Activated CD8-positive, alpha-beta memory T cell treated with anti-CD3 and anti-CD28 coated beads, Interleukin-2, amount 10 ng/mL, durations not matched to agents 7 days and 5 days (primary cell): ENCODE results near the gene MPV17L. TPM values are rescaled to one million over a fixed set of nuclear protein-coding genes. Genes with fewer than 3 reads are reported as not detected.
"Not testable (repeated sequence)": the region's sequence is repeated elsewhere in the genome, so short reads cannot be mapped to it uniquely, and the experiment has no call there.

Experiments used
- ATAC-seq: fragments of 150-1000 bp; cut with Tn5 transposase; one replicate; pipeline ENCODE4 v1.10.0; 2021; ENCODE audit warnings: moderate library complexity
- CTCF ChIA-PET: fragments of 350-600 bp; sonication (Branson Sonifier 250); formaldehyde crosslinking; loops from one replicate; lab custom pipeline; 2021; ENCODE audit warnings: antibody characterized with exemption; lab: Charles Lee
- DNase-seq: peaks from one replicate; pipeline ENCODE4 v3.0.0-alpha.2; 2020
- H3K27ac Mint-ChIP-seq: one replicate; pipeline ENCODE4 v1.8.0; 2021; ENCODE audit warnings: mild to moderate bottlenecking, mixed read lengths
- H3K27me3 Mint-ChIP-seq: one replicate; pipeline ENCODE4 v1.8.0; 2021; ENCODE audit warnings: mixed read lengths
- H3K36me3 Mint-ChIP-seq: one replicate; pipeline ENCODE4 v1.8.0; 2021; ENCODE audit warnings: mild to moderate bottlenecking, mixed read lengths
- H3K4me1 Mint-ChIP-seq: one replicate; pipeline ENCODE4 v1.8.0; 2021; ENCODE audit warnings: mixed read lengths
- H3K4me3 Mint-ChIP-seq: one replicate; pipeline ENCODE4 v1.8.0; 2021; ENCODE audit warnings: mild to moderate bottlenecking, moderate library complexity, mixed read lengths
- H3K9me3 Mint-ChIP-seq: one replicate; pipeline ENCODE4 v1.8.0; 2022; ENCODE audit warnings: low read depth, mixed read lengths
- total RNA-seq, 2 experiments: library from RNA; stranded (reverse); gene quantifications; one replicate each; pipeline ENCODE4 v1.2.3, GENCODE V29; 2021

MPV17L gene
- total RNA-seq, 2 experiments from 2014 or later, result 0.26 TPM; not detected in 1

DNA sequence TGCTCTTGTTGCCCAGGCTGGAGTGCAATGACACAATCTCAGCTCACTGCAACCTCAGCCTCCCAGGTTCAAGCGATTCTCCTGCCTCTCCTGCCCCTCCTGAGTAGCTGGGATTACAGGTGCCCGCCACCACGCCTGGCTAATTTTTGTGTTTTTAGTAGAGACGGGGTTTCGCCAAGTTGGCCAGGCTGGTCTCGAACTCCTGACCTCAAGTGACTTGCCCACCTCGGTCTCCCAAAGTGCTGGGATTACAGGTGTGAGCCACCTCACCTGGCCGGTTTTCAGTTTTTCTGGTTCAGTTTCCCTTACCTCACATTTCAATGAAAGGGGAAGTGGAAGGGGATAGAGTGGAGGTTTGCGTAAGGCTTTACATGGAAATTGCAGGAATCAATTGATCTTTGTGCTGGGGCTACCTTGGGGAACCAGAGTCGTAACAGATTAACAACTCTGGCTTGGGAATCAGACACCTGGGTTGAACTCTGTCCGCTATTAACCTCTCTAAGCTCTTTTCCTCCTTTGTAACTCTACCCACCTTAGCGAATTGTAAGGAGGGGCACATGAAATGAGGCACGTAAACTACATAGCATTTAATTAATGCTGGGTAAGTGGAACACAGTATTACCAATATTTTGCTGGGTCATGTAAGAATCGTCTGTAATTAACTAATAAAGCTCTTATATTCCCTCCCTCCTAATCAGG lies 3.2 kb downstream of the MPV17L start:
- ATAC-seq (no peak), DNase-seq (no peak)
- Mint-ChIP-seq H3K4me1 (no peaks in the 10 kb centered on the region), H3K9me3 (no peaks in the 10 kb centered on the region), H3K36me3 (no peaks in the 10 kb centered on the region), H3K27ac (no peak overlapping the region), H3K27me3 (peaks cover 30% of the 10 kb centered on the region), H3K4me3 (no peak overlapping the region)
- CTCF ChIA-PET, result interaction anchor here (0.6 kb wide), 1 partner anchor 797 kb away, joined by 3 read pairs; no protein-coding TSS in a partner anchor

DNA sequence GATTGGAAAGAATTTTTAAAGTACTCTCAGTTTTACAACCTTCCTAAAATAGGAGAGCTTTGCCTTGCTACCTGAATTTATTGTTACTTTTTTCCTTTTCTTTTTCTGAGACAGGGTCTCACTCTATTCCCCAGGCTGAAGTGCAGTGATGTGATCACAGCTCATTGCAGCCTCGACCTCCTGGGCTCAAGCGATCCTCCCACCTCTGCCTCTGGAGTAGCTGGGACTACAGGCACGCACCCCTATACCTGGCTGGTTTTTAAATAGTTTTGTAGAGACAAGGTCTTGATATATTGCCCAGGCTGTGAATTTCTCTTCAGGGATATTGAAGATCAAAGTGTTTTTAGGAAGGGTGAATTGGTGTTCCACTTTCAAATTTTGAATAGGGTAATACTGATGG lies 3.8 kb downstream of the MPV17L start:
- ATAC-seq, result no peak
- no peaks in the 10 kb centered on the region for H3K36me3 Mint-ChIP-seq
- H3K27me3 Mint-ChIP-seq, result peaks cover 30% of the 10 kb centered on the region
- CTCF ChIA-PET, result no interaction called here
- H3K4me3 Mint-ChIP-seq, result no peak overlapping the region
- no peak overlapping the region for H3K27ac Mint-ChIP-seq
- no peaks in the 10 kb centered on the region for H3K9me3 Mint-ChIP-seq
- no peaks in the 10 kb centered on the region for H3K4me1 Mint-ChIP-seq
- no peak for DNase-seq

DNA sequence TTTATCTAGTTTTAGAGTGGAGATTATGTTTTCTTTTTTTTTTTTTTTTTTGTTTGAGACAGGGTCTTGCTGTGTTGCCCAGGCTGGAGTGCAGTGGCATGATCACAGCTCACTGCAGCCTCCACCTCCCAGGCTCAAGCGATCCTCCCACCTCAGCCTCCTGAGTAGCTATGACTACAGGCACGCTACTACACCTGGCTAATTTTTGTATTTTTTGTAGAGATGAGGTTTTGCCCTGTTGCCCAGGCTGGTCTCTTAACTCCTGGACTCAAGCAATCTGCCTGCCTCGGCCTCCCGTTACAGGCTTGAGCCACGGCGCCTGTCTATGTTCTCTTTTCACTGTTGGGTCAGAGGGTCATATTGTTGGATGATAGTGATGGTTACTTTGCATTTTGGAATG lies 4.8 kb downstream of the MPV17L start:
- ATAC-seq, CTCF ChIA-PET, H3K9me3 Mint-ChIP-seq, H3K4me1 Mint-ChIP-seq, H3K36me3 Mint-ChIP-seq, H3K4me3 Mint-ChIP-seq, DNase-seq, H3K27ac Mint-ChIP-seq: not testable (repeated sequence)
- peaks cover 24% of the 10 kb centered on the region for H3K27me3 Mint-ChIP-seq

DNA sequence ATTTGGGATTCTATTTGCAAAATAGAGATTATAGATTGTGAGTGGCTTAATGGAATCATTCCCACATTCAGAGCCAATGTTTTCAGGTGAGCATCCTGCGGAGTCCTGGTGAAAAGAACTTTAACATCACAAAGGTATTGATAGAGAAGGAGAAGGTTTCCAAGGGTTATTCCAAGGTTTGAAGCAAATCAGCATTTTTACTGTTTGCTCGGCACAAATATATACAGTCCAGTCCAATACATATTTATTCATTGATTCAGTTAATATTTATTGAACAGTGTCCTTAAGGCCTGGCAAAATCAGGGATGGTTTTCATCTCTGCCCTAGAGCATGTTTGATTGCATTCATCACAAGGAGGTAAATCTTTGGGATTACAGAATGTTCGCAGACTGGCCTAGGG lies 6.4 kb downstream of the MPV17L start:
- peaks cover 12% of the 10 kb centered on the region for H3K27me3 Mint-ChIP-seq
- H3K9me3 Mint-ChIP-seq, result no peaks in the 10 kb centered on the region
- H3K36me3 Mint-ChIP-seq, result no peaks in the 10 kb centered on the region
- ATAC-seq (no peak), DNase-seq (no peak)
- no peak overlapping the region for H3K4me3 Mint-ChIP-seq
- H3K27ac Mint-ChIP-seq, result no peak overlapping the region
- no peaks in the 10 kb centered on the region for H3K4me1 Mint-ChIP-seq
- CTCF ChIA-PET, result no interaction called here

DNA sequence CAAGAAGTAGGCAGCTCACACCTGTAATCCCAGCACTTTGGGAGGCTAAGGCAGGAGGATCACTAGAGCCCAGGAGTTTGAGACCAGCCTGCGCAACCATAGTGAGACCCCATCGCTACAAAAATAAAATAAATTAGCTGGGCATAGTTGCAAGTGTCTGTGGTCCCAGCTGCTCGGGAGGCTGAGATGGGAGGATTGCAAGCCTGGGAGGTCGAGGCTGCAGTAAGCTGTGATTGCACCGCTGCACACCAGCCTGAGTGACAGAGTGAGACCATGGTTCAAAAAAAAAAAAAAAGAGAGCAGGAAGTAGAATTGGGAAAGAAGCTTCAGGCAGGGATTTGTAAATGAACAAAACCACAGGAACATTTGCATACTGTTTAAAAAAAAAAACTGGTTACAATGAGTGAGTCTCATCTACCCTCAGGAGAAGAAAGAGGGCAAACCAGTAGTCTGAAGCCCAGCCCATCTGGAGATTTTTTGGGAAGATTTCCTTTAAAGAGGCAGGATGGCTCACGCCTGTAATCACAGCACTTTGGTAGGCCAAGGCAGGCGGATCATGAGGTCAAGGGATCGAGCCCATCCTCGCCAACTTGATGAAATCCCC lies 7.9 kb downstream of the MPV17L start:
- Mint-ChIP-seq H3K27me3 (peaks cover 6% of the 10 kb centered on the region), H3K4me1 (no peaks in the 10 kb centered on the region), H3K36me3 (no peaks in the 10 kb centered on the region), H3K9me3 (no peaks in the 10 kb centered on the region), H3K27ac (no peak overlapping the region), H3K4me3 (no peak overlapping the region)
- no peak for ATAC-seq
- no peak for DNase-seq
- CTCF ChIA-PET, result interaction anchor here (0.7 kb wide), 1 partner anchor 805 kb away, joined by 3 read pairs; no protein-coding TSS in a partner anchor

DNA sequence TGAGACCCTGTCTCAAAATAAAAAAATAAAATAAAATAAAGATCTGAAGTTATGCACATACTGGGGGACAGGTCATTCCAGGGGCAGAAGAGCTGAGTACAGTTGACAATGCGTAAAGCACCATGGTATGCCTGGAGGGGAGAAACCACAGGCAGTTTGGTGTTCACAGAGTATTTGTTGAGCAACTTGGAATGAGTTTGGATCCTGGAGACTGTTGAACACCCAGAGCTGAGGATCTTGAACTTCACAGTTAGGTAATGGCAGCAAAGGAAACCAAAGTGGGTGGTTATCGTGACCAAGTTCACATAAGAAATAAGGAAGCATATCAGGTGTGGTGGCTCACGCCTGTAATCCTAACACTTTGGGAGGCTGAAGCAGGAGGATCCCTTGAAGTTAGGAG lies 8.5 kb downstream of the MPV17L start:
- H3K27me3 Mint-ChIP-seq, H3K4me3 Mint-ChIP-seq, H3K36me3 Mint-ChIP-seq, H3K4me1 Mint-ChIP-seq, H3K27ac Mint-ChIP-seq, ATAC-seq, DNase-seq, CTCF ChIA-PET, H3K9me3 Mint-ChIP-seq: not testable (repeated sequence)

DNA sequence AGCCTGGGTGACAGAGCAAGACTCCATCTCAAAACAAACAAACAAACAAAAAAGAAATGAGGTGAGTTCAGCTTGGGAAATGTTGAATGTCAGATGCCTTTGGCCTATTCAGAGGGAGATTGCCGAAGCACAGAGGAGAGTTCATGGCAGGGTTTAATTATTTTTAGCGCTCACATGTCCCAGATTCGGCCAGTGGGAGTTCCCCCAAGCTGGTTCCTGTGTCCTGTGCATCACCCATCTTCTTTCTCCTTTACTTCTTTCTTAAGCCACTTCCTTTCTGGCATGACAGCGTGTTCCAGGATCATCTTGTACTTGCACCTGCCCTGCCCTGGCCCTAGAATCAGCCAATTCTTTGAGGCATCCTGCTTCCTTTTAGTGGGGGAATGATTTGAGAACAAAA lies 9.2 kb downstream of the MPV17L start:
- DNase-seq (no peak), ATAC-seq (no peak)
- CTCF ChIA-PET, result no interaction called here
- Mint-ChIP-seq H3K4me1 (no peaks in the 10 kb centered on the region), H3K27me3 (peaks cover 3% of the 10 kb centered on the region), H3K4me3 (no peak overlapping the region), H3K36me3 (no peaks in the 10 kb centered on the region), H3K9me3 (no peaks in the 10 kb centered on the region), H3K27ac (no peak overlapping the region)

DNA sequence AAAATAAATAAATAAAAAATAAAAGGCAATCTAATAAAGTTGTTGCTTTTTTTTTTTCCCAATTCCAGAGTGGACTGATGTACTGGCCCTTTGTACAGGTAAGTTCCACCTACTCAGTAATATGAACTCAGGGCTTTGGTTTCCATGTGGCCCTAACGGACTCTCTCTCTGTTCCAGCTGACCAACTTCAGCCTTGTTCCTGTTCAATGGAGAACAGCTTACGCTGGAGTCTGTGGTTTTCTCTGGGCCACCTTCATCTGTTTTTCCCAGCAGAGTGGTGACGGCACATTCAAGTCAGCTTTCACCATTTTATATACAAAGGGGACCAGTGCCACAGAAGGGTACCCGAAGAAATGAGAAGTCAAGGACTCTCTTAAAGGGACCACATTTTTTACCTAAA lies 12.2 kb downstream of the MPV17L start:
- H3K27me3 Mint-ChIP-seq, H3K36me3 Mint-ChIP-seq, H3K4me3 Mint-ChIP-seq, H3K9me3 Mint-ChIP-seq, H3K4me1 Mint-ChIP-seq, DNase-seq, CTCF ChIA-PET, H3K27ac Mint-ChIP-seq, ATAC-seq: not testable (repeated sequence)

DNA sequence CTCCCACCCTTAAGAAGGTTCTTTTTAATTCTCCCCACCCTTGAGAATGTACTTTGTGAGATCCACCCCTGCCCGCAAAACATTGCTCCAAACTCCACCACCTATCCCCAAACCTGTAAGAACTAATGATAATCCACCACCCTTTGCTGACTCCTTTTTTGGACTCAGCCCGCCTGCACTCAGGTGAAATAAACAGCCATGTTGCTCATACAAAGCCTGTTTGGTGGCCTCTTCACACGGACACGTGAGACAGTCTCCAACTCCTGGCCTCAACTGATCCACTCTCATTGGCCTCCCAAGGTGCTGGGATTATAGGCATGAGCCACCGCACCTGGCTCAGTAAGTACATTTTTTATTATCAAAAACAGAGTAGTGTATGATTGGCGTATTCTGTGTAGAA lies 13.9 kb downstream of the MPV17L start:
- not testable (repeated sequence) for DNase-seq, ATAC-seq, H3K27me3 Mint-ChIP-seq, H3K27ac Mint-ChIP-seq, H3K36me3 Mint-ChIP-seq, H3K9me3 Mint-ChIP-seq, H3K4me1 Mint-ChIP-seq, H3K4me3 Mint-ChIP-seq
- CTCF ChIA-PET, result interaction anchor here (0.7 kb wide), 1 partner anchor 859 kb away, joined by 4 read pairs; no protein-coding TSS in a partner anchor

DNA sequence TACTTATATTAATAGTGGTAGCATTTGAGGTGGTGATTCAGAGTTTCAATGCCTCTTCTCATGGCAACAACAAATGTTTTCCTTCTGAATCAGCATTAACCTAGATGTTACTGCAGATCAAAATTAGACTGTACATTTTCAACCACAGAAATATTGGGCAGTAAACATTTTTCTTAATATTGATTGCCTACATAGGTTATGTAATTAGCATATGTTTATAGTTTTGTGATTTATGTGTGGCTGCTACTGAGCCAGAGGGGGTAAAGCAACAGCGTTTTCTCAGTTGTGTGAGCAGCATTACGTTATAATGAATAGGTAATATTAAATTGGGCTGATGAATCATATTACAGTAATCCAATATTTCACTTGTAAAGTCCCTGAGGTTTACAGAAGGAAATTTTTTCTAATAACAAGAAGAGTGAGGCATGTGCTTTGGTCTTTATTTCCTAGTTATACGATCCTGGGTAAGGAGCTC lies 20.0 kb downstream of the MPV17L start:
- Mint-ChIP-seq H3K36me3 (no peaks in the 10 kb centered on the region), H3K4me3 (no peak overlapping the region), H3K4me1 (no peaks in the 10 kb centered on the region), H3K27ac (no peak overlapping the region), H3K27me3 (peaks cover 13% of the 10 kb centered on the region), H3K9me3 (no peaks in the 10 kb centered on the region)
- CTCF ChIA-PET, result no interaction called here
- ATAC-seq (no peak), DNase-seq (no peak)

DNA sequence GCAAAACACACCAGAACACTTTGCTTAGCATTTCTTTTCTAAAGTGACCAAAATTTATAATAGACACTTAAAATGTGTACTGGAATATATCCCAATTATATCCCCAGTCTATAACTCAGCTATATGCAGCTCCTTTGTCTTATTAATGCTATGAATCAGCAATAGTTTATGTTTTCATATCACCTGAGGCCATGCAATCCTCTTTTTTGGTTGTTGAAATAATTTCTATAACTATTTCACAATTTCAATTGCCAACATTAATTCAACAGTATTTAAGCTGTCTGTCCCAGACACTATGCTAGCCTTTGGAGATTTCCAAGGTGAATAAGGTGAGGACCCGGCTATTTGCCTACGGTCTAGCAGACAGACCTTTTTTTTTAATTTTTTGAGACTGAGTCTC lies 21.6 kb downstream of the MPV17L start:
- H3K4me3 Mint-ChIP-seq, result no peak overlapping the region
- no peaks in the 10 kb centered on the region for H3K9me3 Mint-ChIP-seq
- peaks cover 16% of the 10 kb centered on the region for H3K27me3 Mint-ChIP-seq
- no peaks in the 10 kb centered on the region for H3K4me1 Mint-ChIP-seq
- no peak overlapping the region for H3K27ac Mint-ChIP-seq
- DNase-seq, result no peak
- no peaks in the 10 kb centered on the region for H3K36me3 Mint-ChIP-seq
- CTCF ChIA-PET, result interaction anchor here (1.2 kb wide), 1 partner anchor 20 kb away, joined by 3 read pairs; no protein-coding TSS in a partner anchor
- ATAC-seq, result no peak

DNA sequence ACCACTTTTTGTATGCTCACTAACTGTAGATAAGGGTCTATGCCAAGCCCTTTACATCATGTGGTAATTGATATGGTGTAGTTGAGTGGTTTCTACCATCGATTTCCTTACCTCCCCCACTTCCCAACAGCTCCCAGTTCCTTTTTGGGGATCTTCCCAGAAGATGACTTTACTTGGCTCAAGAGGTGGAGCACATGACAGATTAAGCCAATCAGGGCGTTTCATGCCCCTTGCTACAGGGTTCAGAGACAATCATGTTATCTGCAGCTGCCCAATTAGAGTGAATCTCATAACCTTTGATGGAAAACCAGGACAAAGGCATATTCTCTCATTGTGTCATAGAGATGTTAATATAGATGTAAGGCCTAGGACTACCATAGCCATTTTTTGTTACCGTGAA lies 22.7 kb downstream of the MPV17L start:
- Mint-ChIP-seq H3K36me3 (no peaks in the 10 kb centered on the region), H3K4me1 (no peaks in the 10 kb centered on the region), H3K4me3 (no peak overlapping the region), H3K27ac (no peak overlapping the region), H3K27me3 (peaks cover 19% of the 10 kb centered on the region), H3K9me3 (no peaks in the 10 kb centered on the region)
- CTCF ChIA-PET, result interaction anchor here (1.2 kb wide), 1 partner anchor 21 kb away, joined by 3 read pairs; no protein-coding TSS in a partner anchor
- ATAC-seq, result no peak
- no peak for DNase-seq

DNA sequence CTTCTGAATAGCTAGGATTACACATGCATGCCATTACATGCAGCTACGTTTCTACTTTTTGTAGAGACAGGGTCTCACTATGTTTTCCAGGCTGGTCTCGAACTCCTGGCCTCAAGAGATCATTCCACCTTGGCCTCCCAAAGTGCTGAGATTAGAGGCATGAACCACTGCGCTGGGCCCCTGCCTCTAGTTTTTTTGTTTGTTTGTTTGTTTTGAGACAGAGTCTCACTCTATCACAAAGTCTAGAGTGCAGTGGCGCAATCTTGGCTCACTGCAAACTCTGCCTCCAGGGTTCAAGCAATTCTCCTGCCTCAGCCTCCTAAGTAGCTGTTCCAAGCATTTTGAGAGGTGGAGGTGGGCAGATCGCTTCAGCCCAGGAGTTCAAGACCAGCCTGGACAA lies 26.1 kb downstream of the MPV17L start:
- H3K27me3 Mint-ChIP-seq, DNase-seq, H3K4me1 Mint-ChIP-seq, H3K36me3 Mint-ChIP-seq, H3K4me3 Mint-ChIP-seq, H3K9me3 Mint-ChIP-seq, CTCF ChIA-PET, ATAC-seq, H3K27ac Mint-ChIP-seq: not testable (repeated sequence)

DNA sequence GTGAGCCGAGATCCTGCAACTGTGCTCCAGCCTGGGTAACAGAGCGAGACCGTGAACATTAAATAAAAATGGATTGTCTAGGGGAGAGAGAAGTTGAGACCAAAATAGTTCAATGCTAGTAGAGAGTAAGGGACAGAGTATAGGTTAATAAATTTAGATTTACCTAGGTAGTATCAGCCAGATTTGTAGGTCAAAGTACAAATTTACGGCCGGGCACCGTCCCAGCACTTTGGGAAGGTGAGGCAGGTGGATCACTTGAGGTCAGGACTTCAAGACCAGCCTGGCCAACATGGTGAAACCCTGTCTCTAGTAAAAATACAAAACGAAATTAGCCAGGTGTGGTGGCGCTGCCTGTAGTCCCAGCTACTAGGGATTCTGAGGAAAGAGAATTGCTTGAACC lies 26.7 kb downstream of the MPV17L start:
- H3K27me3 Mint-ChIP-seq, result peaks cover 8% of the 10 kb centered on the region
- ATAC-seq (no peak), DNase-seq (no peak)
- H3K27ac Mint-ChIP-seq, result no peak overlapping the region
- H3K4me1 Mint-ChIP-seq, result no peaks in the 10 kb centered on the region
- H3K4me3 Mint-ChIP-seq, result no peak overlapping the region
- H3K36me3 Mint-ChIP-seq, result no peaks in the 10 kb centered on the region
- no peaks in the 10 kb centered on the region for H3K9me3 Mint-ChIP-seq
- CTCF ChIA-PET, result no interaction called here
